Dedifferentiated amniotic fluid mesenchymal stem cell (primary cell): ENCODE measurements around the gene KLC3.
"Not testable (repeated sequence)": the region's sequence is repeated elsewhere in the genome, so short reads cannot be mapped to it uniquely, and the experiment has no call there.

Experiments
- DNase-seq: peaks from one replicate; pipeline ENCODE4 v3.0.0-alpha.2; 2016; ENCODE audit errors: extremely low spot score

The KLC3 gene

DNA sequence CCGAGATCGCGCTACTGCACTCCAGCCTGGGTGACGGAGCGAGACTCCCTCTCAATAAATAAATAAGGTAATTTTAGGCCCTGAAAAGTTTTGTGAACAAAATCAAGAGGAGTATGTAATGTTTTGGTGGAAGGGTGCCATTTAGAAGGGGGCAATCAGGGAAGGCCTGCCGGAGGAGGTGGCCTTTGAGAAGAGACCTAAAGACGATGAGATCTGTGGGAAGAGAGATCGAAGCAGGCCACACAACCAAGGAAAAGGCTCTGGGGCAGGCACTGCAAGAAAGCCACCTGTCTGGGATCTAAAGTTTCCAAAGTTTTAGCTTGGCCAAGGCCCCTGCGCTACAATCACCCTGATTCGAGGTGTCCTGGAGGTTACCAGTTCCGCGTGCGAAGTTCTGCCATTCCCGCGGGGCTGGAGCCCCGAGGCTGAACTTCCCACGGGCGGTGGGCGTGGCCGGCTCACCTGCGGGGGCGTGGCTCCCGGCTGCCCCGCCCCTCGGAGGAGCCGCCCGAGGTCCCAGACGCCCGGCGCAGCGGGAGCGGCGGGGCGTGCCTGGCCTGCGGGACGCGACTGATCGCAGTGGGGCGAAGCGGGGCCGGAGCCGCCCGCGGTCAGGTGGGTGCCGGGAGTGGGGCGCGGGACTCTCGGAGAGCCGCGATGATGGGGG is at the start of gene KLC3:
Gene KLC3 (plus strand): TSS at position 519 of the 667 bp plus-strand sequence. CDS start 4,792 bp downstream, outside the sequence.
- no peak for DNase-seq

DNA sequence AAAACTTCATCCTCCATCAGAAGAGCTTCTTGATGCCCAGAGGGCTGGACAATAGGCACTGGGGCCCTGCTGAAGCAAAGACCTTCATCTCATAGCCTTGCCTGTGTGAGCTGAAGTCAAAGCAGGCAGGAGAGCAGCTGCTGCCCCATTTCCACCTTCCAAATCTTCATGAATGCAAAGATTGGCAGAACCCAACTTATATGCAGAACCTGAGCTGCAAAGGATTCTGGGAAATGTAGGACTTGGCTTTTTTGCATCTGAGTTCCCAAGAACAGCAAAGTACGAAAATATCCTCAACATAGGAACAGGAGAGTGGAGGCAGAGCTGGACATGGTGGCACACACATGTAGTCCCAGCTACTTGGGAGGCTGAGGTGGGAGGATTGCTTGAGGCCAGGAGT is 48.7 kb upstream of the KLC3 start:
- DNase-seq: no peak

DNA sequence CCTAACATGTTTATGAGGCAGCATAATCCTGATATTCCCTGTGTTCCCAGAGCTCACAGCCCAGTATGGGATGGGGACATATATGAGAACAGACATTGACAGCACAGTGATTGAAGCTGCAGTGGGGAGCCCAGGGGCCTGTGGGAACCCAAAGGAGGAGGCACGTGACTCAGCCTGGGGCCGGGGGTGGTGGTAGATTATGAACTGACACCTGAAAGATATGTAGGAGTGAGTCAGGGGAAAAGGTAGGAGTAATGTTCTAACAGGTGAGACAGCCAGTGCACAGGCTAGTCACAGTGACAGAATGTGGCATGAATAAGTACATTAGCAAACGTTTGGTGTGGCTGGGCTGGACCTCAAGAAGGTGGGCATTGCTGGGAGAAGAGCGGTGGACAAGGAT is 46.9 kb upstream of the KLC3 start:
- no peak for DNase-seq

DNA sequence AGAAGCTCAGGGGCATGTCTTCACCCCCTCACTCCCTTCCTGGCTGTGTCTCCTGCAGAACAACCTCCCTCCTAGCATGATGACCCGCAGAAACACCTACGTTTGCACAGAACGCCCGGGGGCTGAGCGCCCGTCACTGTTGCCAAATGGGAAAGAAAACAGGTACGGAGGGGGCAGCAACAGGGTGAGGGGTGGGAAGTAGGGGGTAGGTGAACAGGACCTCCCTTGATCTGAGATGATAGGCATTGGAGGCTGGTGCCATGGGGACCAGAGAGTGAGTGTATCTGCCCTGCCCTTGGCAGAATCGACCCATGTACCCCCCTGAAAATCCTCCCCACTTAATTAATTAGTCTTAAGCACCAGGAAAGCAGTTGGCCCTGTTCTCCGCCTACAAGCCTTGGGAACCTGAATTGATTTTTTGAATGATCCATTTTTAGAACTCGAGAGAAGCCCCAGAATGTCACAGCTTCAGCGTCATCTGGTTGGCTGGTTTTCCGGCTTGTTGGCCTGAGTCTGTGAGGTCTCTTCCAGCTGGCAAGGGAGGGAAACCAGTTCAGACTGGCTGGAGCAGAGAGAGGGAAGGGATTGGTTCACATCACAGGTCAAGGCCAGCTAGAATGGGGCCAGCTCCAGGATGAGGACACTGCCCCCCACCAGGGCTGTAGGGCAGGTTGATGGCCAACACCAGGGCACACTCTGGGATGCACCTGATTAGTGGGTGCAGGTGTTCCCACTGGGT is 46.1 kb upstream of the KLC3 start:
- no peak for DNase-seq

DNA sequence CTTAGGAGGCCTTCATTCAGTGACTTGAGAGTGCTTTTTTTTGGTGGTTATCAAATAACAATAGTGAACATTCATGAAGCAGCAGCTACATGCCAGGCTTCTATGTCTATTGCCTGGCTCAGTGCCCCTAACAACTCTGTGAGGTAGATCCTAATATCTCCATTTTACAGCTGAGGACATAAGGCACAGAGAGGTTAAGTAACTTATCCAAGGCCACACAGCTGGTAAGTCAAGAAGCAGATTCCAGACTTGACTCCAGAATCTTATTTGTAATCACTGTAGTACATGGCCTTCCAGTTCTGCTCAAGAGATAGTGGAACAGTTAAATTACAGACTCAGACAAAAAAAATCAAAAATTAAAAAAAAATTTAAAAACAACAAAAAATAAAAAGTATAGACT is 44.7 kb upstream of the KLC3 start:
- DNase-seq: no peak

DNA sequence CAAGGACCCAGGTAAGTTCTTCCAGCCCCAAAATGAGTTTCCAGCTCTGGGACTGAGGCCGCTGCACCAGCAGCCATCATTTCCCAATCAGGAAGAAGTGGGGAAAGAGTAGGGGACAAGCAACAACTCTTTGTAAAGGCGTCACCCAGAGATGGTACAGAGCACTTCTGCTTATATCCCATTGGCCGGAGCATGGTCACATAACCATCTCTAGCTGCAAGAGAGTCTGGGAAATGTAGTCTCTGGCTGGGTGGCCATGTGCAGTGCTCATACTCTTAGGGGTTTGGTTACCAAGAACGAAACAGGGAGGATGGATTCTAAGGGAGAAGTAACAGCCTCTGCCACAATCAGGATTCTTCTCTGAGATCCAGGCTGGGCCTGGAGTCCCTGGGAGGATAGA is 44.2 kb upstream of the KLC3 start:
- no peak for DNase-seq

DNA sequence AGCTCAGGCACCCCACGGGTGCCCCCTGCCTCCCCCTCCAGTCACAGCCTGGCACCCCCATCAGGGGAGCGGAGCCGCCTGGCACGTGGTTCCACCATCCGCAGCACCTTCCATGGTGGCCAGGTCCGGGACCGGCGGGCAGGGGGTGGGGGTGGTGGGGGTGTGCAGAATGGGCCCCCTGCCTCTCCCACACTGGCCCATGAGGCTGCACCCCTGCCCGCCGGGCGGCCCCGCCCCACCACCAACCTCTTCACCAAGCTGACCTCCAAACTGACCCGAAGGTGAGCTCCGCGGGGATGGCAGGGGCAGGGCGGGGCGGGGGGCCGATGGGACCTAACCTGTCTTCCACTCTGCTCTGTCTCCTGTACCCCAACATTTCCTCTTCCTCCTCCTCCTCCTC is 42.9 kb upstream of the KLC3 start:
- DNase-seq: no peak

DNA sequence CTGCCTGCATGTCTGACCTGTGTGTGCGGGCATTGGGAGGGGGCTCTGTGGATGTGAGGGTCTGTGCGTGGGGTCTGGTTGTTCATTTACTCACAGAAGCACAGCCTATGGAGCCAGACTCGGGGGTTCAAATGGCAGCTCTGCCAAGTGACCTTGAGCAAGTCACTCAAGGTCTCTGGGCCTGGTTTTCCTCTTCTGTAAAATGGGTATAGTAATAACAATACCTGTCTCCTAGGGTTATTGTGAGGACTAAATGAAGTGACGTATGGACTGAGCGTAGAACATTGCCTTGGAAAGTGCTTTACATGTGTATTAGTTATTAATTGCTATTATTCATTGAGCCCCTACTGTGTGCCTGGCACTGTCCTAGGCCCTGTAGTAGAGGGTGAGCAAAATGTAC is 42.3 kb upstream of the KLC3 start:
- DNase-seq: no peak

DNA sequence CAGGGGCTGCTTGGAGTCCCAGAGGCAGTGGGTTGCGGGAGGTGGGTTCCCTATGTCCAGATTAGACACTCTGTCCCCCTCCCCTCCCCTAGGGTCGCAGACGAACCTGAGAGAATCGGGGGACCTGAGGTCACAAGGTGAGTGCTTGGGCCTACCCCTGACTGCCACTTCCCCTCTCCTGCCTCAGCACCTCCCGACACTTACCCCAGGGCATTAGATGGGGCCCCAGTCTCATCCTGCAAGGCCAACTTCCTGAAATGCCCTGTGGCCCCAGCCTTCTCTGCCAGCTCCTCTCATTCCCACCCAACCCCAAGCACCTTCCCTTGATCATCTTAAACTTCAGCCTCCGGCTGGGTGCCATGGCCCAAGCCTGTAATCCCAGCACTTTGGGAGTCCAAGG is 40.8 kb upstream of the KLC3 start:
- DNase-seq: no peak

DNA sequence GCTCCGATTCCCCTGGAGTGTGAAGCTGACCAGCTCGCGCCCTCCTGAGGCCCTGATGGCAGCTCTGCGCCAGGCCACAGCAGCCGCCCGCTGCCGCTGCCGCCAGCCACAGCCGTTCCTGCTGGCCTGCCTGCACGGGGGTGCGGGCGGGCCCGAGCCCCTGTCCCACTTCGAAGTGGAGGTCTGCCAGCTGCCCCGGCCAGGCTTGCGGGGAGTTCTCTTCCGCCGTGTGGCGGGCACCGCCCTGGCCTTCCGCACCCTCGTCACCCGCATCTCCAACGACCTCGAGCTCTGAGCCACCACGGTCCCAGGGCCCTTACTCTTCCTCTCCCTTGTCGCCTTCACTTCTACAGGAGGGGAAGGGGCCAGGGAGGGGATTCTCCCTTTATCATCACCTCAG is 38.1 kb upstream of the KLC3 start:
- DNase-seq: no peak

DNA sequence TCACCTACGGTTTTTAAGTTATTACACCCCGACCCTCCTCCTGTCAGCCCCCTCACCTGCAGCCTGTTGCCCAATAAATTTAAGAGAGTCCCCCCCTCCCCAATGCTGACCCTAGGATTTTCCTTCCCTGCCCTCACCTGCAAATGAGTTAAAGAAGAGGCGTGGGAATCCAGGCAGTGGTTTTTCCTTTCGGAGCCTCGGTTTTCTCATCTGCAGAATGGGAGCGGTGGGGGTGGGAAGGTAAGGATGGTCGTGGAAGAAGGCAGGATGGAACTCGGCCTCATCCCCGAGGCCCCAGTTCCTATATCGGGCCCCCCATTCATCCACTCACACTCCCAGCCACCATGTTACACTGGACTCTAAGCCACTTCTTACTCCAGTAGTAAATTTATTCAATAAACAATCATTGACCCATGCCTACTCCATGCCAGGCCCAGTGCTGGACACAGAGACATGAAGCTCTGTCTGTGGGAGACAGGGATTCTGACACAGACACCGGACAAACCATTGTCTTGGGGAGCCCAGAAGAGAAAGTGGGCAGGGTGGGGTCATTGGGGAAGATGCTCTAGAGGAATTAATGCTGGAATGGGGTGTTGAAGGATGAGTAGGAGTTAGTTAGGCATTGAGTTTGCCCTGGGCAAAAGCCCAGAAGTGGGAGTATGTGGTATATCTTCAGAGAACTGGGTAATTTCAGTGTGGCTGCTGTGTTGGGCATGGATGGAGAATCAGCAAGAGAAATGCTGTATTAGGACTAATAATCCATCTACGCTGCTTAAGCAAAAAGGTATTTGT is 37.1 kb upstream of the KLC3 start:
- no peak for DNase-seq

DNA sequence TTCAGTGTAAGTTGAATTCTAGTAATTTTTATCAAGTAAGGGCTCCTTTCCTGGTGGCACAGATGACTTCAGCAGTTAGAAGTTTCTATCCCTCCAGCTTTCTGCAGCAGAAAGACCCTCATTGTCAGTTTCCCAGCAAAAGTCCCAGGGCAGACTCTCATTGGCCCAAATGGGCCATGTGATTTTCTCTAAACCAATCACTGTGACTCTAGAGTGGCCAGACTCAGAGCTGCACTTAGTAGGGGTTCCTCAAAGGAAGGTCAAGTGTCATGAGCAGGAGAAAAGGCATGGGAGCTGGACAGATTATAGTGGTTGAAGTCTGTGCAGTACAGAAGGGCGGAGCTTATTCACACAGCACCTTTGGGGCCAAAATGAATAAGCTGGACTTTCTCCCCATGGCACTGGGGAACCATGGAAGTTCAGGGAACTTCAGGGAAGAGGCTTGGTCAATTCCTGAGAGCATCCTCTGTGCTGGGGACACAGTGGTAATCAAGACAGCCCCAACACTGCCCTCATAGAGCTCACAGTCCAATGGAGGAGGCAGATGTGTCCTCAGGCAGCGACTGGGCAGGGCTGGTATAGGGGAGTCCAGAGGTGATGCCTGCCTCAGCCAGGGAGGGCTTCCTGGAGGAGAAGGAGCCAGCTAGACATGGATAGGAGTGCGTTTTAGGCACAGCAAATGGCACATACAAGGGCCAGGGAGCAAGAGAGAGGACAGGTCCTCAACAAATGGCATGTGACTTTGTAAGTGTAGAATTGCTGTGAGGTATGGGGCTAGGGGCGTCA is 36.2 kb upstream of the KLC3 start:
- DNase-seq: no peak

DNA sequence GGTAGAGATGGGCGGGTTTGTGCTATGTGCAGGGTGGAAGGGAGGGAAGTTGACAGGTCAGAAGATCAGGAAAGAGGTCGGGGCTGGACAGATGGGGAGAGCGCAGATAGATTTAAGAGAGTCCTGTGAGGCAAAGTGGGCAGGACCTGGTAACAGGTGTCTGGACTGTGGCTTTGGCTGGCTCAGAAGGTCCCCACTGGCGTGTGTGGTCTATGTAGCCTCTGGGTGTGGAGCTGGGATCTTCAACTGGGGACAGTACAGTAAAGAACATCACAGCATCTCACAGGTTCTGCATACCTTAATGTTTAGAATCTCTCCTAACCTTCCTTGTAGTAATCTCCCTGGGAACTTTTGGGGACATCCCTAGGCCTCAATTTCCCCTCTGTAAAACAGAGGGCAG is 35.5 kb upstream of the KLC3 start:
- DNase-seq: no peak

DNA sequence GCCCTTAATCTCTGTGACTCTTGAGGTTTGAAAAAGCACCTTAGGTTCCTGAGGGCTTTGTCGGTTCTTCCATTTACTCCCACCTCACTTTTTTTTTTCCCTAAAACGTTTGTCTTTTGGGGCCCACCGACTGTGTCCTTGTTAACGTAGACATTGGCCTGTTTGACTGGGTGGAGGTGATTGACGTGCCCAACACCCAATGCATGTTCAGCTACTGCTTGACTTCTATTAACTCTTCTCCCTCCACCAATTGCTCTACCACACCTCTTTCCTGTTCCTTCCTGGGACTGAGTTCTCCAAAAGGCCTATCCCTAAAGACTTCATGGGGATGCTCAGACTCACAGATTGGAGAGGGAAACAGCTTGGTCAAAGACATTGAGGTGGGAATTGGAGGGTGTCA is 35.1 kb upstream of the KLC3 start:
- DNase-seq: no peak

DNA sequence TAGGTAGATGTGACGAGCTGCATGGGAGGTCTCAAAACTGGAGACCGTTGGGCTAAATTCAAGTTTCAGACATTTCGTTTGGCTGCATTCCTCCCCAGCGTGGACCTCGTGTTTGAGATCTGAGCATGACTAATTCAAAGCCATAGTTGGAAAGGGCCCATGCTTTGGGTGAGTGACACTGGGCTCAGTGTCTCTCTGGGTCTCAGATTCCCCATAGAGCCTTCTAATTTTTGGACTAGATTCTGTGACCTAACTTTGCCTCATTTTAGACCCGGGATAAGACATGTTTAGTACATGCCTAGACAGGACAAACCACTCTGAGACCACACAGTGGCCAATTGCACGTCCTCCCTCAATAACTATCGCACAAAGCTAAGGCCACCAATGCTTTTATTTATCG is 34.5 kb upstream of the KLC3 start:
- DNase-seq: no peak

DNA sequence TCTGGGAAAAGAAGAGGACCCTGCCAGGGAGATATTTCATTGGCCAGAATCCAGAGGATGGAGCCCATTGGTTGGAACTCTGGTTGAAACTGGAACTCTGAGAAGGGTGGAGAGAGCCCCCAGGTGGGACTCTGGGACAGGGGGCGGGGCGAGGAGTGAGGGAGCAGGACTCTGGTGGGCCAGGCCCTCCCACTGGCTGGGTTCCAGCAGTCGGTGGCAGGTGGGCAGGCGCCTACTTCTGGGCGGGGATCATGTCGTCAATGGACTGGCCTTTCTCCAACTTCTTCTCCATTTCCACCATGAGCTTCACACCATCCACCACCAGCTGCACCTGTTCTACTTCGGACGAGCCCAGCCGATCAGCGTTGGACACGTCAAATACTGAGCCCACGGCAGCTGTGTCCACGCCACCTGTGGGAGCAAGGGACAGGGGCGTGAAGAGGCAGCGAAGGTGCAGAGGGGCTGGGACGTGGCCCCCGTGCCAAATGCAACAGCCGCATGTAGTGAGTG is 34.0 kb upstream of the KLC3 start:
- DNase-seq: no peak

DNA sequence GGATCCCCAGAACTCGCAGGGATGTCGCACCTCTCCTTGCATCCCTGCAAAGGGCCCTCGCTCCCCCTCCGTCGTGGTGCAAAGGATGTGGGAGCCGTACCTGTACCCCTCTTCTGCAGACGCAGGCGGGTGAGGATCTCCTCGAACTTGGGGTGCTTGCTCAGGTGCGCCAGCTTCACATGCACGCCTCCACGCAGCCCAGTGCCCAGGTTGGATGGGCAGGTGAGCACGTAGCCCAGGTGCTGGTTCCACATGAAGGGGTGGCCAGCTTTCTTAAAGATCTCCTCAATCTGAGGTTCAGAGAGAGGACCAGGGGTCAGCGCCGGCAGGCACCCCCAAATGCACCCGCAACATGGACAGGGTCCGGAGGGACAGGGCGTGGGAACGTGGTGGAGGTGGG is 33.2 kb upstream of the KLC3 start:
- DNase-seq: no peak

DNA sequence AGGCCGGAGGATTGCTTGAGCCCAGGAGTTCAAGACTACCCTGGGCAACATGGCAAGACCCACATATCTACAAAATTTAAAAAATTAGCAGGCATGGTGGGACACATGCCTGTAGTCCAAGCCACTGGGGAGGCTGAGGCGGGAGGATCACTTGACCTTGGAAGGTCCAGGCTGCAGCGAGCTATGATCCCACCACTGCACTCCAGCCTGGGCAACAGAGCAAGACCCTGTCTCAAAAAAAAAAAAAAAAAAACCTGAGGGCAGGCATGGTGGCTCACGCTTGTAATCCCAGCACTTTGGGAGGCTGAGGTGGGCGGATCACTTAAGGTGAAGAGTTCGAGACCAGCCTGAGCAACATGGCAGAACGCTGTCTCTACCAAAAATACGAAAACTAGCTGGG is 31.2 kb upstream of the KLC3 start:
- not testable (repeated sequence) for DNase-seq

DNA sequence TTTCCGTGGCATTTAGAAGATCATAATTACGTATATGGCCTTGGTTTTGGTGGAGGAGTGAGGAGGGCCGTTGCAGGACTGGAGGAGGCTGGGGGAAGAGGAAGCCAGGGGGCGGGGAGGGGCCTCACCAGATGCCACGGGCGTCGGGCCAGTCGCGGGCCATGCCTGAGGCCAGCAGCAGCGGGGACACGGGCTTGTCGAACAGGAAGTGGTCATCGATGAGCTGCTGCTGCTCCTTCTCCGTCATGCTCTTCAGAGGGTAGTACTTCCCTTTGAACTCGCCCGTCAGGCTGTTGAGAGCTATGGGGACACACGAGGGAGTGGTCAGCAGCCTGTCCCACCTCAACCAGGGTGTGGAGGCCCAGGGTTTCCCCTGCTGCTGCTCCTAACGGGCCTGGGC is 28.9 kb upstream of the KLC3 start:
- DNase-seq: no peak

DNA sequence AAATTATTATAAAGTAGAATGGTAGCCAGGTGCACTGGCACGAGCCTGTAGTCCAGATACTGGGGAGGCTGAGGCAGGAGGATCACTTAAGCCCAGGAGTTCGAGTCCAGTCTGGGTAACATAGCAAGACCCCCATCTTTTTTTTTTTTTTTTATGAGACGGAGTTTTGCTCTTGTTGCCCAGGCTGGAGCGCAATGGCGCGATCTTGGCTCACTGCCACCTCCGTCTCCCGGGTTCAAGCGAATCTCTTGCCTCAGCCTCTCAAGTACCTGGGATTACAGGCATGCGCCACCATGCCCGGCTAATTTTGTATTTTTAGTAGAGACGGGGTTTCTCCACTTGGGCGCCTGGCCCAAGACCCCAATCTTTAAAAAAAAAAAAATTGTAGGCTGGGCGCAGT is 28.3 kb upstream of the KLC3 start:
- DNase-seq: not testable (repeated sequence)

DNA sequence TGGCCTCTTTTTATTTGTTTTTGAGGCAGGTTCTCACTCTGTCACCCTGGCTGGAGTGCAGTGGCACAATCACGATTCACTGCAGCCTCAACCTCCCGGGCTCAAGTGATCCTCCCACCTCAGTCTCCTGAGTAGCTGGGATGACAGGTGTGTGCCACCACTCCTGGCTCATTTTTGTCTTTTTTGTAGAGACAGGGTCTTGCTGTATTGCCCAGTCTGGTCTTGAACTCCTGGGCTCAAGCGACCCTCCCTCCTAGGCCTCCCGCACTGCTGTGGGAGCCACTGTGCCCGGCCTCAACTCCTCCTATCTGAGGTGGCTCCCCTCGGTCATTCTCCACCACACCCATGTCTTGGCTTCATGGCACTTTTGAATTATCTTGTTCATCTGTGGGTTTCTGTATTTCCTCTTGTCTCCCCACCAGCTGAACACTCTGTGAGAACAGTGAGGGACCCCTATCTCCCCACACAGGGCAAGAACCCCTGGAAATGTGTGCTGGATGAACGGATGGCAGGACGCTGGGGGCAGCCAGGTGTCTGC is 25.8 kb upstream of the KLC3 start:
- no peak for DNase-seq

DNA sequence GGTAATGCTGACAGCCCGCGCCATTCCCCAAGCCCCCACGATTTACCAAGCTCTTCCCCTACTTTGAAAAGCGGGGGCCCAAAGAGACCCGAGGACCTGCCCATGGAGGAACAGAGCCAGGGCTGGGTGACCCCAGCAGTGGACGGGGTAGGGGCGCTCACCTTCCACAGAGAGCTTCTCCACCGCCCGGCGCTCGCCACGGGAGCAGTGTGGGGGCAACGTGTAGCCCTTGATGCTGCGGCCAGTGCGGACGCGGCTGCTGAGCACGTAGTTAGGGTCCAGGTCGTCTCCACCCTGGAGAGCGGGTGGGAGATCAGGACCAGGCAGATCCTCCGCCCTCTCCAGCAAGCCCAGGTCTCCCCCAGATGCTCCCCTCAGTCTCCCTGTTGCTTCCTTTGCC is 25.2 kb upstream of the KLC3 start:
- no peak for DNase-seq
